PC-9 (cell line): ENCODE results near the gene PADI3.

Experiments used
- CTCF ChIP-seq: fragments of 200-600 bp; sonication (generic); conservative IDR thresholded peaks from 2 replicates; pipeline ENCODE4 v1.6.1; 2017; ENCODE audit warnings: mixed run types, antibody characterized with exemption, mild to moderate bottlenecking, moderate library complexity
- EZH2 ChIP-seq: fragments of 200-600 bp; sonication (generic); IDR thresholded peaks from 2 replicates; pipeline ENCODE4 v1.8.0; 2017; ENCODE audit warnings: antibody characterized with exemption, low read depth

GRCh38 chr1:17313530-17314309 is 64.8 kb downstream of the PADI3 start:
- TF ChIP-seq CTCF: no peak
- TF ChIP-seq EZH2: no peak
